NCI-H510A treated with DMSO at 0.1 percent for 48 hours (cell line): ENCODE results near the gene SPATC1L.
"Not testable (repeated sequence)": the region's sequence is repeated elsewhere in the genome, so short reads cannot be mapped to it uniquely, and the experiment has no call there.

Source experiments
- DNase-seq: peaks from one replicate; lab custom pipeline; 2025; lab: John Stamatoyannopoulos, UW

Gene SPATC1L

DNA sequence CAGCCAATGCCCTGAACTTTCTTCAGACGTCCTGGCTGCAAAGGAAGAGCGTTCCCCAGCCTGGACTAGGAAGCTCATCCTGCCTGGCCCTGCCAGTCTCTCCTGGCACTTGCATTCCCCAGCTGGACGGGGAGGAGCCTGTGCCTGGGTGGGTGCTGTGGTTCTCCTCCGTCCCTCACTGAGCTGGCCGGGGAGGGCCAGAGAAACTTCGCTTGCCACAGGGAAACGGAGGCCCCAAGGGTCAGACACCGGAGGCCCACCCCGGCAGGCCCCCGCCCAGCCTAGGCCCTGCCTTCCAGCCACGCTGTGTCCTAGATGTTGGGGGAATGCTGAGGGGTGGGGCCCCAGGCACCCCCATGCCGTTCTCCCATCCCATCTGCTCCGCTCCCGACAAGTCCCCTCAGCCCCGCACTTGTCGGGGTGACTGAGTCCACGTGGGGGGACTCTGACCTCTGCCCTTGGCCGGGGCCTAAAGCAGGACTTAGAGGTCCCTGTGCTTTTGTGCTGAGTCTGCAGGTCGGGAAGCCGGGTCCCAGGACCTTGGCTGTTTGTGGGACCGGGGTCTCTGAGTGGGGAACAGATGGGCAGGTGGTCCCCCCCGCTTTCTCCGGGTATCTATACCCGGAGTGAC, 33.7 kb downstream of the SPATC1L start:
- DNase-seq: no peak

DNA sequence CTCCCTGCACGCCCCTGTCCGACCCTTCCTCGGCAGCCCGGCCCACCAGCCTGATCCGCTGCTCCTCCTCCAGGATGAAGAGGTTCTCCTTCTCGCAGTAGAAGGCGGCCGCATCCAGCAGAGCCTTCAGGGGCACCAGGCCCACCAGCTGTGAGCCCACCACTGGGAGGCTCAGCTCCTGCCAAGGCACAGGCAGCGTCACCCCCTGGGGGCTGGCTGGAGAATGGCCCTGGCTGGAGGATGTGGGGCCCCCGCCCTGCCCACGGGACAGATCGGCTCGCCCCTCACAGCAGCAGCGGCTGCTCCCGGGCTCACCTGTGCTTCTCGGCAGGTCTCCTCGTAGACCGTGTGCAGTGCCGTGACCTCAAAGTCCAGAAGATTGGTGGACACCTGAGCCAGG, 34.2 kb downstream of the SPATC1L start:
- DNase-seq: no peak

GRCh38 chr21:46149205-46149901, 34.9 kb downstream of the SPATC1L start:
- DNase-seq: no peak

GRCh38 chr21:46148106-46148505, 36.2 kb downstream of the SPATC1L start:
- DNase-seq: no peak

DNA sequence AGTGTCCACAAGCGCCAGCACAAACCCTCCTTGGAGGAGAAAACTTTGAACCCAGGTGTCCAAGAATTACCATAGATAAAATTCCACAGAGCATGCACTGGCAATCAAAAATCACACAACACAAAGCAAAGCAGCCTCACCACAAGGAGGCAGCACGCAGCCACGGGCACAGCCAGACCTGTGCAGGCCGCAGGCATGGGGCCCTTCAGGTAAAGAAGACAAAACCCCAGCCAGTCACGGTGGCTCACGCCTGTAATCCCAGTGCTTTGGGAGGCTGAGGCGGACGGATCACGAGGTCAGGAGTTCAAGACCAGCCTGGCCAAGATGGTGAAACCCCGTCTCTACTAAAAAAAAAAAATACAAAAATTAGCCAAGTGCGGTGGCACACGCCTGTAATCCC, 36.8 kb downstream of the SPATC1L start:
- DNase-seq: not testable (repeated sequence)

DNA sequence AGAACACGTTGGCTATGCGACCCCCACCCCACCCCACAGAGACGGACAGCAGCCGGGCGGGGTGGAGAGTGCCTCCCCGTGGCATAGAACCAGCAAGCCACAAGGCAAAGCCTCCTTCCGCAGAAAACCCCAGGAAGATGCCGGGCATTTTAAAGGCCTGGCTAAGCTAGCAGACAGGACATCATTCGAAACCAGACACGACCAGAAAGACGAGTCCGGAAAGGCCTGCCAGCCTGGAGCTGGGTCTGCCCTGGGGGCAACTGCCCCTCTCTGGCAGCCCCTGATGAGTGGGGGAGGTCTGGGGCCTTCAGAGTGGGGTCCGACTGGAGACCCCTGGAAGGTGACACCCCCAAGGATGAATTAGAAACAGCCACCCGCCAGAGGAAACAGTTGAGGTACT, 37.4 kb downstream of the SPATC1L start:
- DNase-seq: no peak

GRCh38 chr21:46145840-46146691, 38.2 kb downstream of the SPATC1L start:
- DNase-seq: no peak

DNA sequence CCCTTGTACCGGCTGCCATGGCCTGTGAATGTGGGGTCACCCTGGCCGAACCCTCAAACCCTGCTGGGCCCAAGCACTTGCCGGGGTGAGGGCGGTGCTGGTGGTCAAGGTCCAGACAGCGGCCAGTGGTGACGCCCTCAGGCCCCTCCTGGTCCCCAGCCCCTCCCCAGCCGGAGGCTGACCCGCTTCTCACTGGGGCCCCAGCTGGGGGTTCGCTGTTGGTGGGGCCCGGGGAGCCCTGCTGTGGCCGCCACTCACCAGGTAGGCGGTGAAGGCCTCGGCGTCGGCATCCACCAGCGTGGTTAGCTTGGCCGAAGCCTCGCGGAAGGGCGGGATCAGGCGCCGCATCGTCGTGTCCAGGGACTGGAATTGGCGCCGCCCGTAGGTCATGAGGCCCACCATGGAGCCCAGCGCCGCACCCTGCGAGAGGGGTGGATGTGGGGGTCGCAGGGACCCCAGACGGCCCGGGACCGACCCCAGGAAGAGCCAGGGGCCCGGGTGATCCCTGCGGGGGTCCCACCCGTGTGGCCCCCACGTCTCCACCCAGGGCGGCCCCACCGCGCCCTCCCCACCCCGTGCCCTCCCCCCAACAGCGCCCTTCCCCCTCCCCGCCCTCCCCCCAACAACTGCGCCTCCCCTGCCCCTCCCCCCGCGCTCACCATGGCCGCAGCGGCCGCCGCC, 39.0 kb downstream of the SPATC1L start:
- DNase-seq: no peak

- DNase-seq: no peak
Measured at GRCh38 chr21:46144464-46145070, 39.7 kb downstream of the SPATC1L start.

- DNase-seq: no peak
Measured at GRCh38 chr21:46142582-46143473, 41.4 kb downstream of the SPATC1L start.

- DNase-seq: no peak
Measured at GRCh38 chr21:46141767-46142581, 42.3 kb downstream of the SPATC1L start.

- DNase-seq: not testable (repeated sequence)
Measured at GRCh38 chr21:46140352-46141003, 43.8 kb downstream of the SPATC1L start.

DNA sequence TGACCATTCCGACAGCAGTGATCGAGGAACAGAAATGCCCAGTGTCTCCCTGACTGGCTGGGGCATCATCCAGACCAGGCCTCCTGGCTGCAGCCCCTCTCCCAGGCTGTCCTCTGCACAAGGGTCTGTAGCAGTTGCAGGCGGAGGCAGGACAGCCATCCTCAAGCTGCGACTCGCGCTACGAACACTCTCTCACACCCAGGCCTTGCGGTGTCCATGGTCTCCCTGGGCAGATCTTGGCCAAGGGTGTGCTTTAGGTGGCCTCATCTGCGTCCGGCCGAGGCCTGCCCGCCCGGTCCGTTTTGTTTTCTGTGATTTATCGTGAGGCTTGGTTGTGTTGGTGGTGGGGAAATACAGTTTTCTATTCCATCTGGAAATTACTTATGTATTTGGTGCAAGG, 44.6 kb downstream of the SPATC1L start:
- no peak for DNase-seq

GRCh38 chr21:46138383-46138970, 45.8 kb downstream of the SPATC1L start:
- no peak for DNase-seq

DNA sequence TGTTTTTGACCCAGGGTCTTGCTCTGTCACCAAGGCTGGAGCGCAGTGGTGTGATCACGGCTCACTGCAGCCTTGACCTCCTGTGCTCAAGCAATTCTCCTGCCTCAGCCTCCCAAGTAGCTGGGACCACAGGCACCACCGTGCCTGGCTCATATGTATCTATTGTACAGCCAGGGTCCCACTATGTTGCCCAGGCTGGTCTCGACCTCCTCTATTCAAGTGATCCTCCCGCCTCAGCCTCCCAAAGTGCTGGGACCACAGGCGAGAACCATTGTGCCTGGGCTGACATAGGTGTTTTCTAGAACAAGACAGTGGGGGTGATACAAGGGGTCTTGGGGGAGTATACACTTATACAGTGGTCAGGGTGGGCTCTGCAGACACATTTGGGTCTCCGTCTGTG, 46.4 kb downstream of the SPATC1L start:
- DNase-seq: no peak

DNA sequence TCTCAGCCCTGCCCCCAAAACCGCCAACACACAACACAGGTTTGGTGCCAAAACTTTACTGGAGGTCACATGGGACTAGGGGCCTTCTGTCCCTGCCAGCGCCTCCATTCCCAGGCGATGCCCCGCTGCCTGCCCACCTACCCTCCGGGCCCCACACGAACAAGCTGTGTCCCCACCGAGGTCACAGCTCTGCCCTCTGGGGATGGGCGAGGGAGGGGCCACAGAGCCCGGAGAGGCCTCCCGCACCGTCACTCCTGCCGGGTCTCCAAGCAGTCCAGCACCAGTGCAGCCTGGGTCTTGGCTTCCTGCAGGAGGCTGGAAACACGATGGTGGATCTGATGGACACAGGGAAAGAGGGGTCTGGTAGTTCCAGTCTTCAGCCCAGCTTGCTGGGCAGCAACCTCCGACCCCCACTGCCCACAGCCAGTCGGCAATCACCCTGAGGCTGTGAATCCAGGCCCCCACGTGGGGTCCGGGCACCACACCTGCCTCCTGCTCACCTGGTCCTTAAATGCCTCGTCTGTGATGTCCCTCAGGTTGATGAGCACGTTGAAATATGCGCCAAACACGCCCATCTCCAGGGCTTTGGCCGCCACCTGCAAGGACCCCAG, 47.4 kb downstream of the SPATC1L start:
- no peak for DNase-seq

- DNase-seq: no peak
Measured at GRCh38 chr21:46135782-46136395, 48.4 kb downstream of the SPATC1L start.
